PC-9 (cell line): ENCODE measurements around the gene PPFIA4. TPM values are rescaled to one million over a fixed set of nuclear protein-coding genes. Genes with fewer than 3 reads are reported as not detected.

ENCODE experiments used
- BruUV-seq: library from RNA; stranded (reverse); fragments of 400-500 nt; replicated peaks from 2 replicates; lab custom pipeline; 2021; lab: Mats Ljungman, UMichigan
- CTCF ChIA-PET: fragments of 300-600 bp; sonication (Branson Sonifier 250); formaldehyde crosslinking; loops from one replicate; lab custom pipeline; 2022; ENCODE audit warnings: antibody characterized with exemption; lab: Charles Lee
- POLR2A ChIA-PET: fragments of 300-600 bp; sonication (Branson Sonifier 250); formaldehyde crosslinking; loops from one replicate; lab custom pipeline; 2022; ENCODE audit warnings: antibody characterized with exemption; ENCODE audit not compliant: unreplicated experiment; lab: Charles Lee
- DNase-seq, 2 experiments: peaks; one replicate each; pipeline versions ENCODE4 v3.0.0 to v3.0.0-alpha.2; 2015 to 2022; ENCODE audit warnings: mixed read lengths in 1 of 2
- H2AFZ ChIP-seq: fragments of 200-600 bp; sonication (generic); 2 replicates; pipeline ENCODE4 v1.8.1; 2017; ENCODE audit warnings: antibody characterized with exemption
- H3F3A ChIP-seq: fragments of 200-600 bp; sonication (generic); 2 replicates; pipeline ENCODE4 v1.8.1; 2017; ENCODE audit warnings: antibody characterized with exemption, mild to moderate bottlenecking, low read depth; ENCODE audit not compliant: insufficient read depth
- H3K27ac ChIP-seq: fragments of 200-600 bp; sonication (generic); 2 replicates; pipeline ENCODE4 v1.6.1; 2016; ENCODE audit warnings: mixed run types
- H3K27me3 ChIP-seq: fragments of 200-600 bp; sonication (generic); 2 replicates; pipeline ENCODE4 v1.6.1; 2016; ENCODE audit warnings: low read depth, mixed run types; ENCODE audit not compliant: insufficient read depth
- H3K36me3 ChIP-seq: fragments of 200-600 bp; sonication (generic); 2 replicates; pipeline ENCODE4 v1.6.1; 2016; ENCODE audit warnings: low read depth, mixed run types
- H3K4me1 ChIP-seq: fragments of 200-600 bp; sonication (generic); replicated peaks from 2 replicates; pipeline ENCODE4 v1.6.1; 2016; ENCODE audit warnings: mixed run types; ENCODE audit not compliant: insufficient read depth
- H3K4me2 ChIP-seq: fragments of 200-600 bp; sonication (generic); 2 replicates; pipeline ENCODE4 v1.6.1; 2017; ENCODE audit warnings: mixed run types
- H3K4me3 ChIP-seq: fragments of 200-600 bp; sonication (generic); 2 replicates; pipeline ENCODE4 v1.6.1; 2016; ENCODE audit warnings: mixed run types
- H3K79me2 ChIP-seq: fragments of 200-600 bp; sonication (generic); 2 replicates; pipeline ENCODE4 v1.6.1; 2017; ENCODE audit warnings: low read depth, mixed run types
- H3K9me2 ChIP-seq: fragments of 200-600 bp; sonication (generic); 2 replicates; pipeline ENCODE4 v1.8.1; 2017; ENCODE audit warnings: mild to moderate bottlenecking; ENCODE audit not compliant: insufficient read depth
- H3K9me3 ChIP-seq: fragments of 200-600 bp; sonication (generic); 2 replicates; pipeline ENCODE4 v1.8.1; 2016; ENCODE audit warnings: low read depth; ENCODE audit not compliant: insufficient read depth
- H4K20me1 ChIP-seq: fragments of 200-600 bp; sonication (generic); 2 replicates; pipeline ENCODE4 v1.8.1; 2017; ENCODE audit not compliant: insufficient read depth
- CTCF ChIP-seq: fragments of 200-600 bp; sonication (generic); conservative IDR thresholded peaks from 2 replicates; pipeline ENCODE4 v1.6.1; 2017; ENCODE audit warnings: mixed run types, antibody characterized with exemption, mild to moderate bottlenecking, moderate library complexity
- EZH2 ChIP-seq: fragments of 200-600 bp; sonication (generic); IDR thresholded peaks from 2 replicates; pipeline ENCODE4 v1.8.0; 2017; ENCODE audit warnings: antibody characterized with exemption, low read depth
- intact Hi-C: fragments of 100-400 bp; cut with micrococcal nuclease; formaldehyde crosslinking; loops from one replicate; pipeline ENCODE4 v1.10.0; 2022; ENCODE audit not compliant: unreplicated experiment
- total RNA-seq: library from RNA; stranded (reverse); gene quantifications from 2 replicates; pipeline ENCODE4 v1.2.3, GENCODE V29; 2021

PPFIA4 gene
- total RNA-seq, 1 experiment from 2014 or later: 1.2 TPM

DNA sequence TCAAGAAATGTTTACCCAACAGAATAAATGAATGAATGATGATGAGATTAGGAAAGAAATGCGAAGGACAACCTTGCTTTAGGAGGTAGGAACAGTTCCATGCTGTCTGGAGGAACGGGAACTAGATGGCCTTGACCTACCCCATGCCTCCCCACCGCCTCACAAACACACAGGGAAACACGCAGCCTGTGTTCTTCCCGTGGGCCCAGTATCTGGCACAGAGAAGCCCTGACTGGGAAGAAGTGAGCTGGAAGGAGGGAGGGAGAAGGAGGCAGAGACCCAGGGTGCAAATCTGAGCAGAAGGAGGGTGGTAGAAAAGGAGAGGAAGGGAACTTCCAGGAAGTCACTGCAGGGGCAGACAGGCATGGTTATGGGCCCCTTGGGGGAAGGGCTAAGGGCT is 97.7 kb downstream of the PPFIA4 start:
- BruUV-seq: no TSS peak
- H2AFZ ChIP-seq: no peak overlapping the region
- no peak for DNase-seq

GRCh38 chr1:203124546-203125317 is 98.4 kb downstream of the PPFIA4 start:
- no peaks in the 10 kb centered on the region for H3K27me3 ChIP-seq
- H3K4me3 ChIP-seq: no peak overlapping the region
- intact Hi-C loops: no loop called here

More for the DNA sequence above, 97.7 kb downstream of the PPFIA4 start:
- no peaks in the 10 kb centered on the region for H4K20me1 ChIP-seq
- H3K4me1 ChIP-seq: peaks cover 25% of the 10 kb centered on the region
- H3K27me3 ChIP-seq: no peaks in the 10 kb centered on the region
- H3K79me2 ChIP-seq: no peaks in the 10 kb centered on the region
- H3K9me3 ChIP-seq: no peaks in the 10 kb centered on the region
- H3K9me2 ChIP-seq: no peaks in the 10 kb centered on the region
- no peaks in the 10 kb centered on the region for H3K36me3 ChIP-seq
- no peak overlapping the region for H3K4me2 ChIP-seq
- intact Hi-C loops: no loop called here
- H3K4me3 ChIP-seq: no peak overlapping the region
- TF ChIP-seq EZH2: no peak
- no peak for TF ChIP-seq CTCF
- H3F3A ChIP-seq: peaks cover 5% of the 10 kb centered on the region
- ChIA-PET POLR2A (no interaction called here), CTCF (interaction anchor here (0.5 to 0.9 kb wide), 2 partner anchors 142 to 145 kb away, joined by 3 to 6 read pairs; no protein-coding TSS in a partner anchor)
- H3K27ac ChIP-seq: no peak overlapping the region

More at GRCh38 chr1:203124546-203125317, 98.4 kb downstream of the PPFIA4 start:
- Histone ChIP-seq H3K36me3 (no peaks in the 10 kb centered on the region), H3K4me2 (no peak overlapping the region; the same call in 1 of the 2 replicates), H3K4me1 (peaks cover 32% of the 10 kb centered on the region), H2AFZ (no peak overlapping the region), H3K27ac (no peak overlapping the region), H3K79me2 (no peaks in the 10 kb centered on the region), H4K20me1 (no peaks in the 10 kb centered on the region), H3F3A (peaks cover 12% of the 10 kb centered on the region), H3K9me3 (no peaks in the 10 kb centered on the region), H3K9me2 (no peaks in the 10 kb centered on the region)
- ChIA-PET CTCF (interaction anchor here (1.0 to 1.1 kb wide), 2 partner anchors 9 to 48 kb away, joined by 3 read pairs; no protein-coding TSS in a partner anchor), POLR2A (interaction anchor here (0.5 kb wide), 1 partner anchor 906 kb away, joined by 4 read pairs; no protein-coding TSS in a partner anchor)
- BruUV-seq: no TSS peak
- no peak for TF ChIP-seq EZH2
- no peak for TF ChIP-seq CTCF
- DNase-seq: no peak
